ENCODE data around the gene ADORA1.

The ADORA1 gene

GRCh38 chr1:203176273-203177035 lies 48.9 kb downstream of the ADORA1 start:
- no peak overlapping the region for H3K4me3 Mint-ChIP-seq
- H3K36me3 Mint-ChIP-seq, result no peaks in the 10 kb centered on the region
- no peaks in the 10 kb centered on the region for H3K27me3 Mint-ChIP-seq
- H3K4me1 Mint-ChIP-seq, result no peaks in the 10 kb centered on the region
- no peak overlapping the region for H3K27ac Mint-ChIP-seq
- H3K9me3 Mint-ChIP-seq, result no peaks in the 10 kb centered on the region

- Mint-ChIP-seq H3K9me3 (no peaks in the 10 kb centered on the region), H3K4me1 (no peaks in the 10 kb centered on the region), H3K36me3 (no peaks in the 10 kb centered on the region), H3K4me3 (no peak overlapping the region), H3K27ac (no peak overlapping the region), H3K27me3 (no peaks in the 10 kb centered on the region)
Observed at GRCh38 chr1:203177036-203177405, 49.5 kb downstream of the ADORA1 start.

GRCh38 chr1:203177470-203178039 lies 50.0 kb downstream of the ADORA1 start:
- H3K27me3 Mint-ChIP-seq, result no peaks in the 10 kb centered on the region
- no peak overlapping the region for H3K27ac Mint-ChIP-seq
- no peaks in the 10 kb centered on the region for H3K36me3 Mint-ChIP-seq
- H3K9me3 Mint-ChIP-seq, result no peaks in the 10 kb centered on the region
- no peaks in the 10 kb centered on the region for H3K4me1 Mint-ChIP-seq
- H3K4me3 Mint-ChIP-seq, result no peak overlapping the region

GRCh38 chr1:203178083-203178482 lies 50.6 kb downstream of the ADORA1 start:
- Mint-ChIP-seq H3K27ac (no peak overlapping the region), H3K27me3 (no peaks in the 10 kb centered on the region), H3K4me3 (no peak overlapping the region), H3K9me3 (no peaks in the 10 kb centered on the region), H3K36me3 (no peaks in the 10 kb centered on the region), H3K4me1 (no peaks in the 10 kb centered on the region)

GRCh38 chr1:203178821-203179666 lies 51.5 kb downstream of the ADORA1 start:
- no peaks in the 10 kb centered on the region for H3K36me3 Mint-ChIP-seq
- no peaks in the 10 kb centered on the region for H3K27me3 Mint-ChIP-seq
- H3K4me3 Mint-ChIP-seq, result no peak overlapping the region
- no peaks in the 10 kb centered on the region for H3K4me1 Mint-ChIP-seq
- H3K27ac Mint-ChIP-seq, result no peak overlapping the region
- H3K9me3 Mint-ChIP-seq, result no peaks in the 10 kb centered on the region

DNA sequence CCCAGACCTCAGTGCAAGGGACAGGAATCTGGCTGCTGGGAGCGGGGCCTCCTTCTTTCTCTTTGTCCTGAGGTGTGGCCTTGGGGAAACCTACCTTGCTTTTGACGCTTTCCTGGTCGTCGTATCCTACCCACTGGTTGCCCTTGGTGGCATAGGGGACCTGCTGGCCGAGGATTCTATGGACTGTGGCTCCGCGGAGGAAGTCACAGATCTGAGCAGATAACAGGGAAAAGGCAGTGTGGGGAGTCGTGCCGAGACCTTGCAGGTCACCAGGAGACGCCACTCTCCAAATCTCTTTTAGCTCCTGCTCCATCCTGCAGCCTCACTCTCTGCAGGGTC lies 52.1 kb downstream of the ADORA1 start:
- Mint-ChIP-seq H3K27me3 (no peaks in the 10 kb centered on the region), H3K27ac (no peak overlapping the region), H3K4me3 (no peak overlapping the region), H3K9me3 (no peaks in the 10 kb centered on the region), H3K4me1 (no peaks in the 10 kb centered on the region), H3K36me3 (no peaks in the 10 kb centered on the region)

DNA sequence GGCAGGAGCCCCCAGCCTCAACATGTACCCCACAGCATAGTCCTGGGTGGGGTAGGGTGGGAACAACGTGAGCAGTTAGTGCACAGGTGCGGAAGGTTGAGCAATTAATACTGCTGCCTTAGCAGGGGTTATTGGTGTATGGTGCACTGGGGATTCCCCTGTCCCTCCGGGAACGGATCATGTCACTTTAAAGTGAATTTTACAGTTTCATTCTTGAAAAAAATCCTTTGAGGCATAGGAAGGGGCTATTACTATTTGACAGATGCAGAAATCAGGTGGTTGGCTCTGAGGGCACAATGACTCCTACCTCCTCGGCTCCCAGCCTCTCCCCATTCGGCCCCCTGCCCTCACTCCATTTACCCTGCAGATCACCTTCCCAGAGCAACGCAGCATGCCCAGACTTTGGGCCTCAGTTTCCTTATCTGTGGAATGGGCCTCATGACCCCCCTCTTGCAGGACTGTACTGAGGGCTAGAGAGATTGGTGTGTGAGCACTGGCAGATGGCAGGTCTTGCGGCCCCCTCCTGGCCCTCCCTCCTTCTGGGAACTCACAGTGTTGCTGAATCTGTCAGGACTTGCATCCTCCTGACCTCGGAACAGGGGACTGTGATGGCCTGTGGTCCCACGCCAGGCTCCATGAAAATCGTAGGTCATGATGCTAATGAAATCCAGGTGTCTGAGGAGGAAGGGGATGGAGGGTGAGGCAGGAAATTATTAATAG lies 53.2 kb downstream of the ADORA1 start:
- no peaks in the 10 kb centered on the region for H3K27me3 Mint-ChIP-seq
- H3K9me3 Mint-ChIP-seq, result no peaks in the 10 kb centered on the region
- no peak overlapping the region for H3K27ac Mint-ChIP-seq
- no peak overlapping the region for H3K4me3 Mint-ChIP-seq
- H3K36me3 Mint-ChIP-seq, result no peaks in the 10 kb centered on the region
- no peaks in the 10 kb centered on the region for H3K4me1 Mint-ChIP-seq

GRCh38 chr1:203181586-203182386 lies 54.3 kb downstream of the ADORA1 start:
- no peak overlapping the region for H3K27ac Mint-ChIP-seq

DNA sequence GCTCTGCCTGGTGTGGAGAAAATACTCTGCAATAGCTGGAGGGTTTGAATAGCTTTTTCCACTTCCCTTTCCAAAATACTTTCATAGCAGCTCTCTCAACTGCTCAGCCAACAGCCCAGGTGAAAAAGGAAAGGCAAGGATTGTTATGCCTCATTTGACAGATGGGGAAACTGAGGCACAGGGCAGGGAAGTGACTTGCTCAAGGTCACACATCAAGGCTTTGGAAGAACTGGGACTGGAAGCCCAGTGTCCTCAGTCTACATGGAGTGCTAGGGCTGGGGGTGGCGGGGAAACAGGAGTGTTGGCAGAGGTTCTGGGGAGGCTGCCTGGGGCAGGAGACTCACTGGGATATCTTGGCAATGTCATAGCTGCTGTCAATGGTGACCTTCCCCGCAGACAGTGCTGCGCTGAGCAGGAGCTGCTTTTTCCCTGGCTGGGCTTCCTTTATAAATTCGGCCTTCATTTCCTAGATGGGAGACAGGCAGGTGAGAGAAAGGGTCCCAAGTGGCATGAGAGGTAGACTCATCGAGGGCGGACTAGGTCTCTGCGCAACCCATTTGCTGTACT lies 54.9 kb downstream of the ADORA1 start:
- Mint-ChIP-seq H3K4me1 (no peaks in the 10 kb centered on the region), H3K27me3 (no peaks in the 10 kb centered on the region), H3K9me3 (no peaks in the 10 kb centered on the region), H3K27ac (no peak overlapping the region), H3K4me3 (no peak overlapping the region), H3K36me3 (no peaks in the 10 kb centered on the region)

More at GRCh38 chr1:203181586-203182386, 54.3 kb downstream of the ADORA1 start:
- H3K4me3 Mint-ChIP-seq, result no peak overlapping the region
- H3K27me3 Mint-ChIP-seq, result no peaks in the 10 kb centered on the region
- H3K9me3 Mint-ChIP-seq, result no peaks in the 10 kb centered on the region
- no peaks in the 10 kb centered on the region for H3K36me3 Mint-ChIP-seq
- H3K4me1 Mint-ChIP-seq, result no peaks in the 10 kb centered on the region

DNA sequence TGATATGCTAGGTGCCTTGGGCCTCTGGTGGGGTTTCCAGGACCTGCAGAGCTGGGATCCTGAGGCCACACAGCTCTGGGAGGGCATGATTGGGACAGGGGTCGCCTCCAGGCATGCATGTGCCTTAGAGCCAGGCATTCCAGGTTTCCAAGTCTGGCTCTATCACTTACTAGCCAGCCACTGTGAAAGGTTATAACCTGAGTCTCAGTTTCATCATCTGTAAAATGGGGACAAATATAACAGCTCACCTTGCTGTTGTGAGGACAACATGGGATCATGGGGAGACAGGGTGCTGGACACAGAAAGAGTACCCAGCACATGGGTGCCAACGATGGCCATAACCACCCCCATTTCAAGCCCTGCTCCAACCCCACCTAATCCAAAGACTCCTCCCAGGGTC lies 56.3 kb downstream of the ADORA1 start:
- H3K36me3 Mint-ChIP-seq, result no peaks in the 10 kb centered on the region
- H3K27me3 Mint-ChIP-seq, result no peaks in the 10 kb centered on the region
- no peaks in the 10 kb centered on the region for H3K4me1 Mint-ChIP-seq
- no peaks in the 10 kb centered on the region for H3K9me3 Mint-ChIP-seq
- H3K4me3 Mint-ChIP-seq, result no peak overlapping the region
- H3K27ac Mint-ChIP-seq, result no peak overlapping the region

GRCh38 chr1:203184467-203184866 lies 56.9 kb downstream of the ADORA1 start:
- Mint-ChIP-seq H3K9me3 (no peaks in the 10 kb centered on the region), H3K27ac (no peak overlapping the region), H3K36me3 (no peaks in the 10 kb centered on the region), H3K27me3 (no peaks in the 10 kb centered on the region), H3K4me1 (no peaks in the 10 kb centered on the region), H3K4me3 (no peak overlapping the region)

DNA sequence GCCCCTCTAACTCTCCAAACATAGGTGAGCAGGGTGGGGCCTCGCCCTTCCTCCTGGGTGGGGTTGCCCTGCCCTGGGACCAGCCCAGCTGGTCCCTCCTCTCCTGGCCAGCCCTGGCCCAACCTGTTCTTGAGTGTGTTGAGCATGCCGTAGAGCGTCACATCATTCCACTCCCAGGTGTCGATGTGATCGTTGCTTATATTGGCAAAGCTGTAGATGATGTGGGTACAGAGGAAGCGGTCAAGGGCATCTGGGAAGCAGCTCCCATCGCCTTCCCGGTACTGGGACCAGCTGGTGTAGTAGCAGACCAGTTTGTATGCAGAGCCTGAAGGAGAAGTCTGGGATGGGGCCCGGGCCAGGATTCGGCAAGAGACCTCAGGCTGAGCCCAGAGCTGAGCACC lies 57.5 kb downstream of the ADORA1 start:
- Mint-ChIP-seq H3K4me1 (no peaks in the 10 kb centered on the region), H3K36me3 (no peaks in the 10 kb centered on the region), H3K9me3 (no peaks in the 10 kb centered on the region), H3K27ac (no peak overlapping the region), H3K27me3 (no peaks in the 10 kb centered on the region), H3K4me3 (no peak overlapping the region)

DNA sequence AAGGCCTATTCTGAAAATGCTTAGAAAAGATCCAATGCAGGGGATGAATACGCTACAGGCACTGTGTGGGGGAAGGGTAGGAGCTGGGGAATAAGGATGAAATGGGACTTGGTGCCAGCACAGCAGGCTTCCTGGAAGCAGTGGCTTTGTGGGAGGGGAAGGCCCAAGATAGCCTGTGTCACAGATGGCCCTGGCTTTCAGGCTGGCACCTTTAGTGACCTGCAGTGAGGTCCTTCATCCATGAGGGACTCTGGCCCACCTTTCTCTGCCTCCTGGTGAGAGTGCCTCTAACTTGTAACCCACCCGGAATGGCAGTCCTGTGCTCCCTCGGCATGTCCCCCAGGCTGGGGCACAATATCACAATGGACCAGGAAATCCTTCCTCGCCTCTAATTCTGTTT lies 58.1 kb downstream of the ADORA1 start:
- Mint-ChIP-seq H3K27me3 (no peaks in the 10 kb centered on the region), H3K4me3 (no peak overlapping the region), H3K27ac (no peak overlapping the region), H3K9me3 (no peaks in the 10 kb centered on the region), H3K4me1 (no peaks in the 10 kb centered on the region), H3K36me3 (no peaks in the 10 kb centered on the region)

DNA sequence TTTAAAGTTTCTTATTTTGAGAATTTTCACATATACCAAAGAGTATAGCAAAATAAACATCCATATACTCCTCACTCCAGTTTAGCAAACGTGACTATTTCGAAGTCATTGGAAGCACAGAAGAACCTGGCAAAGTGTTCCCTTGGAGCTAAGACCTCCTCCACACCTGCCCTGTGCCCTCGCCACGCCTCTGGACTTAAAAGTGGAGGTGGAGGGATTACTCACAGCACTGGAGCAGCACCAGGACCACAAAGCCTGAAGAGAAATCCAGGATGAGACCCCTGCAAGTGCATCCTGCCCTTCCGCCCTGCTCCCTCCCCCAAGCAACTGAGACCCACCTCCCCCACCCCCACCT lies 58.5 kb downstream of the ADORA1 start:
- no peaks in the 10 kb centered on the region for H3K27me3 Mint-ChIP-seq
- H3K36me3 Mint-ChIP-seq, result no peaks in the 10 kb centered on the region
- H3K27ac Mint-ChIP-seq, result no peak overlapping the region
- no peaks in the 10 kb centered on the region for H3K4me1 Mint-ChIP-seq
- H3K9me3 Mint-ChIP-seq, result no peaks in the 10 kb centered on the region
- H3K4me3 Mint-ChIP-seq, result no peak overlapping the region
